Endothelial cell of hepatic sinusoid (primary cell): ENCODE measurements around the gene SIGLEC11.

Experiments used
- in situ Hi-C: cut with HindIII; loops from 2 replicates; pipeline ENCODE4 v1.10.0; 2017; ENCODE audit warnings: low sequenced_read_pairs

SIGLEC11 gene

GRCh38 chr19:49952479-49952836, 8.5 kb downstream of the SIGLEC11 start:
- in situ Hi-C loops: no loop called here

GRCh38 chr19:49951806-49952478, 9.0 kb downstream of the SIGLEC11 start:
- in situ Hi-C loops: no loop called here

- in situ Hi-C loops: no loop called here
Observed at GRCh38 chr19:49950956-49951526, 9.9 kb downstream of the SIGLEC11 start.

- in situ Hi-C loops: no loop called here
Observed at GRCh38 chr19:49950590-49950948, 10.4 kb downstream of the SIGLEC11 start.

GRCh38 chr19:49949742-49950589, 11.0 kb downstream of the SIGLEC11 start:
- in situ Hi-C loops: no loop called here

- in situ Hi-C loops: no loop called here
Observed at GRCh38 chr19:49946415-49946814, 14.6 kb downstream of the SIGLEC11 start.

GRCh38 chr19:49944567-49944966, 16.4 kb downstream of the SIGLEC11 start:
- in situ Hi-C loops: loop anchor here (5.0 kb wide), 1 partner anchor 63 kb away; no protein-coding TSS in a partner anchor

- in situ Hi-C loops: loop anchor here (5.0 kb wide), 1 partner anchor 67 kb away; no protein-coding TSS in a partner anchor
Observed at GRCh38 chr19:49940482-49940791, 20.5 kb downstream of the SIGLEC11 start.

- in situ Hi-C loops: loop anchor here (5.0 kb wide), 1 partner anchor 67 kb away; no protein-coding TSS in a partner anchor
Observed at GRCh38 chr19:49939721-49940481, 21.1 kb downstream of the SIGLEC11 start.

- in situ Hi-C loops: no loop called here
Observed at GRCh38 chr19:49938662-49939061, 22.3 kb downstream of the SIGLEC11 start.

- in situ Hi-C loops: no loop called here
Observed at GRCh38 chr19:49937750-49938381, 23.1 kb downstream of the SIGLEC11 start.

- in situ Hi-C loops: no loop called here
Observed at GRCh38 chr19:49936549-49936948, 24.4 kb downstream of the SIGLEC11 start.

GRCh38 chr19:49933643-49934042, 27.3 kb downstream of the SIGLEC11 start:
- in situ Hi-C loops: no loop called here

GRCh38 chr19:49932731-49933131, 28.2 kb downstream of the SIGLEC11 start:
- in situ Hi-C loops: no loop called here

- in situ Hi-C loops: no loop called here
Observed at GRCh38 chr19:49932041-49932451, 28.9 kb downstream of the SIGLEC11 start.

- in situ Hi-C loops: no loop called here
Observed at GRCh38 chr19:49931293-49932040, 29.5 kb downstream of the SIGLEC11 start.

- in situ Hi-C loops: no loop called here
Observed at GRCh38 chr19:49930483-49931011, 30.4 kb downstream of the SIGLEC11 start.

- in situ Hi-C loops: no loop called here
Observed at GRCh38 chr19:49929611-49930482, 31.1 kb downstream of the SIGLEC11 start.

GRCh38 chr19:49929121-49929610, 31.8 kb downstream of the SIGLEC11 start, which contains the start of the genes ATF5 and NUP62:
Gene ATF5, plus strand, starts transcription at chr19:49929205. Its CDS starts 1,646 bp downstream, at chr19:49930851.
Gene NUP62, minus strand, starts transcription at chr19:49929504. Its CDS starts 19,697 bp downstream, at chr19:49909807.
- in situ Hi-C loops: no loop called here
